Suppressor macrophage treated with lipopolysaccharide for 4 hours (primary cell): ENCODE data around the gene GALNTL6.

Experiments used
- DNase-seq: peaks from one replicate; pipeline ENCODE4 v3.0.0-alpha.2; 2020

GALNTL6 gene

DNA sequence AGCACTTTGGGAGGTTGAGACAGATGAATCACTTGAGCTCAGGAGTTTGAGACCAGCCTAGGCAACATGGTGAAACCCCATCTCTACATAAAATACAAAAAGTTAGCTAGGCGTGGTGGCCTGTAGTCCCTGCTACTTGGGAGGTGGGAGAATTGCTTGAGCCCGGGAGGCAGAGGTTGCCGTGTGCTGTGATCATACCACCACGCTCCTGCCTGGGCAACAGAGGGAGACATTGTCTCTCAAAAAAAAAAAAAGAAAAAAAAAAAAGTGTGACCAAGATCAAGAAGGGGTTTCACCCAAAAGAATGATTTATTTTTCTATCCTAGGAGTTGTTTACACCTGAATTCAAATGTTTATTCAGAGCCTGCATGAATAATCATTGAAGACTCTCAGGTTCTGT is 783.0 kb downstream of the GALNTL6 start:
- DNase-seq: no peak

DNA sequence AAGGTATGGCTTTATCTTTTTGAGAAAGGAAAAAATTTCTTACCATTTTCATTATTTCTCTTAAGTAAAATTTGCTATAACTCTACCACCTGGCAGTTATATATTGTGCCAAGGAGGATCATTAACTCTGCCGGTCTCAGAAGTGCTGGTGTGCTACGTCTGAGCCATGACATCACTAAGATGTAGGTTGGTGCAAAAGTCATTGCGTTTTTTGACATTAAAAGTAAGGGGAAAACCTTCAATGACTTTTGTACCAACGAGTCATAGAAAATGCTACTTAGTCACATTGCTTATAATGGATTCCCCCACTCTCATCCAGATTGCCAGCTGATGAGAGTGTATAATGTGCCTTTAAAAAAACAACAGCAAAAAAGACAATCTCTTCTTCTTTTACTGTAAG is 786.4 kb downstream of the GALNTL6 start:
- DNase-seq: no peak

DNA sequence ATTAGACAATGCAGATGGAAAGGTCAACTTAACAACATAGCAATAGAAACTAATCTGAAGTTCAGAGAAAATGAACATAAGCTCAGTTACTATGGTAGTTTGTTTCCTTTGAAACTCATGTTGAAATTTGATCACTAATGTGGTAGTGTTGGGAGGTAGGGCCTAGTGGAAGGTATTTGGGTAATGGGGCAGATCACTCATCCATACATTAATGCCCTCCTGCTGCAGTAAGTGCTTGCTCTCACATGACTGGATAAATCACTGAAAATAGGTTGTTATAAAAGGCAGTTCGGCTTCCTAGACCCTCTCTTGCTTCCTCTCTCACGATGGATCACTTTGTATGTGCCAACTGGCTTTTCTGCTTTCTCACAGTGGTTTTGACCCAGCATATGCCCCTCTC is 788.0 kb downstream of the GALNTL6 start:
- DNase-seq: no peak

DNA sequence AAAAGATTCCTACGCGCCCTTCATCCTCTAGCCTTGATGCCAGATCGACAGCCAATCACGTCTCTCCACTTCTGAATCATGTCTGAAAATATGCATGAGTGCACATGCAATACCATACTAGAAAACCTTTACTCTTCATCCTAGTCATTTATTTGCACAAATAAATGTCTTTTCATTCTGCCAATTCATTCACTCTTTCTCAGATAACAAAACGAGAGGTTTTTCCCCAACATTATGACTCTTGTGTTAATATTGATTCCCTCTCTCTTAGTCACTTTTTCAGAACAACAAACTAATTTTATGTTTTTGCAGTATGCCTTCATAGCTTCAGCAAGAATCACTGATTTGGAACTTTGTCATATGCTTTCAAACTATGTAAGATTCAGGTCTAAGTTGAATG is 806.0 kb downstream of the GALNTL6 start:
- no peak for DNase-seq

DNA sequence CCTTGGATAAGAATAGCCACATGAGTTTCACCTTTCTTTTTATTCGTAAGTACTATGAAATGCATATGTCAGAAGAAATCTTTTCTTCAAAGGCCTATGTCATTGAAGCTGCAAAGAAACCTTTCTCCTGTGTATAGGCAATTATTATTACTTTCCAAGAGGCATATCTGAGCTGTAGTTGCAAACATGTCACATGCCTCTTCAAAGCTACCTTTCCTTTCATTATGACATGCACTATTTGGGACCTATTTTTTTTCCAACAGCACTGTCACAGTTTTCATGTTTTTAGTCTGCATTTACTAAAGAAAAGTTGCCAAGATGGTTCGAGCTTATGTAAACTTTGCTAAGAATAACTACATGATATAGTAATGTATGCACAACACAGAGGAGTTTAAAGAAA is 806.6 kb downstream of the GALNTL6 start:
- DNase-seq: no peak

DNA sequence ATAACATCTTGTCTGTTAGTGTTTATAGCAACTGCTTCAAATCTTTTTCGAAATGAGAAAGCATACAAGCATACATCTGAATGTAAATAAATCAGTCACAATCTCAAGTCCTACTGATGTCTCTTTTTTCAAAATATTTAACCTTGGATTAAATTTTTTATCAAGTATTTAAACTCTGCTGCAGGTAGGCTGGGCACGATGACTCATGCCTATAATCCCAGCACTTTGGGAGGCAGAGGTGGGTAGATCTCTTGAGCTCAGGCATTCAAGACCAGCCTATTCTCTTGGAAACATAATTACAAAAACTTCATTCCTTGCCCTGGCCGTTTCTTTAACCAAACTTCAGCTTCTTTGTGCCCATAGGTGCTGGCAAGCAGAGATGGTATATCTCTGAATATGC is 815.1 kb downstream of the GALNTL6 start:
- no peak for DNase-seq

DNA sequence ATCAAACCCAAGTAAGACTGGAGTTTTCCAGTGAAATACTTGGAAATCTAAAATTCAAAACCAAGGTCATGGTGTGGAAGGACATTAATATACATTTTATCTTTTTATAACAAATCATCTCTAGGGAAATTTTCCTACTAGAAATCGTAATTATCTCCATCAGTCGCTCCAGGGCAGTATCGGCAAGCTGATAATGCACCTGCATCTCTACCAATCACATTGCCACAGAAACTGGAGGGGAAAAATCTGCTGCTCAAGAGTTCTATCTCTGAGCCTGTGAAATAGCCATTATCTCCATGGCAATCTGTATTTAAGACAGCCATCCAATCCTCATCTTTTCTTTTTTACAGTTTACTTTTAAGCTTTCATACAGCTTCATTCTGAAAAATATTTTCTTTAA is 817.1 kb downstream of the GALNTL6 start:
- no peak for DNase-seq

DNA sequence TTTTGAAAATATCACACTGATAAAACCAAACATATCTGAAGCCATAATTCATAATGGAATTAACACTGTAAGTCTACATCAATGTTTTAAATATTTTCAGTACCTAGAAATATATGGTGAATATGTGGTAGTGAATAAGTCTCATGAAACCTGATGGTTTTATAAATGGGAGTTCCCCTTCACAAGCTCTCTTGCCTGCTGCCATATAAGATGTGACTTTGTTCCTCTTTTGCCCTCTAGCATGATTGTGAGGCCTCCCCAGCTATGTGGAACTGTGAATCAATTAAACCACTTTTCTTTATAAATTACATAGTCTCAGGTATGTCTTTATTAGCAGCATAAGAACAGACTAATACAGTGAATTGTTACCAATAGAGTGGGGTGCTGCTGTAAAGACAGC is 818.6 kb downstream of the GALNTL6 start:
- DNase-seq: no peak

DNA sequence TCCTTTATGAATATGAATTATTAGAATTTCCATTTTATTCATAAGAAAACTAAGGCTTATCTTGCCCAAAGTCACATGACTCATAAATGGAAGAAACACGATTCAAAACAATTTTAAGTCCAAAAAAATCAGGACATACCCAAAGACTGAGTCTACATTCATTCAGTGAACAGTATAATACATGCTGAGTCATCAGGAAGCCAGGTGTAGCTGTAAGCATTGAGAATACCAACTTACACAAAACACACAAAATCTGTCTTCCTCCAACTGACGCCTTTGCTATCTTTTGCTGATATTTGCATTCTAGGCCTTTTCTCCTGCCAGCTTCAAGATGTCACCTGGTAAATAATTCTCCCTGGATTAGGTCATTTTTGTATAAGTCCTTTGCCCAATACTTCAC is 835.3 kb downstream of the GALNTL6 start:
- DNase-seq: no peak

DNA sequence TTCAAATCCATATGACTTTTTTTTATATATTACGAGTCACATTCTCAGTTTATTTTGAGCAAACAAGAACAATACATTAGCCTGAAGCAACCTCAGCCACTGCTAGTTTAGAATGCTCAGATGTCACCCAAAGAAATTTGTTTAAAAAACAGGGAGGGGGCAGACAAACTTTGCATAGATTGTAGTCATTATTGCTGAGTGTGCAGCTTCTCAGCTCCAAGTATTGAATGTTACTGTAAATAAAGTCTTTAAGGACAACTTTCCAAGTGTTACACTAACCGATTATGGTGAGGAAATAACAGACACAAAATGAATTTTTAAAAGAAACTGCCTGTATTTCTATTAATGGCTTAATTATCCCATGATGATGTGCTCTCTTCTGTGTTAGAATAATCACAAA is 835.9 kb downstream of the GALNTL6 start:
- DNase-seq: no peak

DNA sequence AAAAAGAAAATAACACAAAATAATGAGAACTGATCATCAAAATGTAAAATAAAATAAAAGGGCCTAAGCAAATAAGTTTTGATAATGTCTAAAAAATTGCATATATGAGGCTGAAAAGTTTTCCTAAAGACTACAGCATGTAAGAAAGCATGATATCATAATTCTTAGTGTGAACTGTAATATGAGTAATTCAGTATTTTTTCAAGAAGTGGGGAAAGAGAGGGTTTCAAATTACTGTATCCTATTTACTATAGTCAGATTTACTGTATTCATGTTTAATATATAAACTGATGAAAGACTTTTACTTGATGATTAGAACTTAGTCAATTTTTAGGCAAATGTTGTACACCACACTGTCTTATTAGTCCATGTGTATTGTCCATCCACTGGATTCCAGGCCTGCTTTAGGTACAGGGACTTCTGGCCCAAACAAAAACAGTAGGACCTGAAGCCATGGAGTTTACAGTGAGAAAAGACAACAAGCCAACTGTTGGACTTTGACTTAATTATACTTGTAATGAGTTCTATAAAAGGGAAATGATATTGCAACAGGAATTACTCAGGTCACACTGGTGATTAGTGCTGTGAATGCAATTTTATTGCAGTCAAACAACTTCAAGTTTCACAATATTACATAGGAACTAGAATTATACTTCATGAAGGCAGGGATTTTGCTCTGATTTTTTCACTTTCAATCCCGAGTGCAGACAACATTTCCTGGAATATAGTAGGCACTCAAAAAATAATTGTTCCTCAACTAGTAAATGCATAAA is 837.7 kb downstream of the GALNTL6 start:
- DNase-seq: peak; percentile 2

DNA sequence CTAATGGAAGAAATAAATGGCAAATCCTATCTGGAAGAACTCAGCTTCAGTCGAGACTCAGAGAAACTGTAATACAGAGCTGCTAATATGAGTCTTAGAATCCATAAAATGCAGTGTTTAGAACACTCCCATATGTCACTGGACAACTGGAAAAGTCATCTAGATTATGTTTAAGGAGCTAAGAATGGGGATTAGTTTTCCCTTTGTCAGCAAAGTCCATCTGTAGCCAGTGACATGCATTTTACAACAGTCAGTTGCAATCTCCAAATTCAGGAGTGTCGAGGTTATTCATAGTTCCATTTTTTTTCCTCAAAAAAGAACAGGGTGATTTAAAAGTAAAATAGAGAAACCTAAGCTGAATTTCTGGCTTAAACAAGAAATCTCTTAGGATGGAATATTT is 838.8 kb downstream of the GALNTL6 start:
- DNase-seq: no peak

DNA sequence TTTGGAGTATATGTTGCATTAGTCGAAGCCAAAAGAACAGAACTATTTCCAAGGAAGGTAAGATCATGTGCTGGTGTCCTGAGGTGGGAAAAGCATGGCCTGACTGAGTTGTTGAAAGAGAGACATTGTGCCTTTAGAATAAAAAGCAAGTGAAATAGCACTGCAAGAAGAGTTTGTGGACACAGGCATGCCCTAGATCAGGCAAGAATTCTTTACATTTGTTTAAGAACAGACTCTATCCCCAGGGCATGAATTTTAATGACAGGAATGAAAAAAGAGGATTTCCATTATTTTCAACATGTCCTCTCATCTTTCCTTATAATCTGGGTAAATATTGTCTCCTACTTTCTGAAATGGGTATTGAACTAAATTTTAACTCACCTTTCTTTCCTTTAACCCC is 839.2 kb downstream of the GALNTL6 start:
- no peak for DNase-seq

DNA sequence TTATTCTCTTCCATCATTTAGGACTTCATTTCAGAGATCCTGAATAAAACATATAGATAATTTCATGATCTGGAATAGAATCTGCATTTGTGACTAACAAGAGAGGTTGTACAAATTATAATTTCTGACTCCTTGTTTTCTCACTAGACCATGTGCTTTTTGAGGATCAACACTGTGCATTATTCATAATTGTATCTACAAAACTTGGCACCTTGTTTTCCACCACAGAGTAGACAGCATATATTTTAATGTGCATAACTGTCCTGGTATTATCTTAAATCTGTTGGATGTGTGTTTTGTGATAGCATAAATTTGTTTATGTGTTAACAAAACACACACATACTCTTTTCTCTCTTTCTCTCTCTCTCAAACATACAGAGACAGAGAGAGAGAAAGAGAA is 840.5 kb downstream of the GALNTL6 start:
- DNase-seq: no peak

DNA sequence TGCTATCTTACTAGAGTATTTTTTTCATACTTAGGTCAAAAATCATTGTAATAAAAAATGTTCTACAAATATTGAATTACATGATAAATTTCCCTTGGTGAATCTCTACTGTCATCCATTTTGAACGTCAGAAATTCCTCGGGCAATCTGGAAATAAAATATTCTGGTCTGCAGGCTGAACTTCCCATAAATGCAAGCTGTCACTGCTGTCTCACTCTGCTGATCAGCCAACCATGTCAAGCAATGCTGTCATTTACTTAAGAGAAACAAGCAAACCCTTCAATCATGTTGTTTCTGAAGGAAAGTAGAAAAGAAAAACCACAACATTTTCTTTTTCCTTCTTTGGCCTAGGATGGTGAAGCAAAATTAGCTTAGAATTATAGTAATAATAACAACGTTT is 841.3 kb downstream of the GALNTL6 start:
- DNase-seq: no peak

DNA sequence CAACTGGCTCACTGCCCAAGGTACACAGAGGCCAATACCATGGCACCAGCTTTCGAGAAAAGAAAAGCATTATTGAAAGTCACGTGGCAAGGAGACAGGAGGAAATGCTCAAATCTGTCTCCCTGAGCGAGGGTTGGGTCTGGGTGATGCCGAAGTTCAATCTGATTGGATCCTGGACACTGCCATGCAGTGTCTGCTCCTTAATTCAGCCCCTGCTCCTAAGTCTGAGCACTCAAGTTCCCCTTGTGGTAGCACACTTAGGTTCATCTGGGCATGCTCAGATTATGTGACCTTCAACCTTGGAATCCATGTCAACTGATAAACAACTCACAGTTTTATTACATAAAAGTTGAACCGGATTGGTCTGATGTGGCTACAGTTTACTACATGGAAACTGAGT is 842.9 kb downstream of the GALNTL6 start:
- no peak for DNase-seq

DNA sequence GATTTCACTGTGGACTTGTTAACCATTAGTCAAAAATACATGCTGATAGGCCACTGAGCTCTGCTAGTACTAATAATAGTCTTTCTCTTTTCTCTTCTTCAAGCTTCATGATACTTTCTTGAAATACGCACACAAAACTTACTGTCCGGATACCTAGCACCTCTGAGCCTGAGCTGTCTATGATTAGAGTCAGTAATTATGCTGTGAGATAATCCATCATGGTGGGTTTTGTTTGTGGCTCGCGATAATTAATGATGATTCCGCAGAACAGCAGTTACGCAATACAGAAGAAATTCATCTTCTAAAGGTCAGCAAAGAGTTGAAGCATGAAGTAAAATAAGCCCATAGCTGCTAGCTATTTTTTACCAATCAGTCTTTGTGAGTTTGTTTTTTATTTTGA is 843.9 kb downstream of the GALNTL6 start:
- no peak for DNase-seq

DNA sequence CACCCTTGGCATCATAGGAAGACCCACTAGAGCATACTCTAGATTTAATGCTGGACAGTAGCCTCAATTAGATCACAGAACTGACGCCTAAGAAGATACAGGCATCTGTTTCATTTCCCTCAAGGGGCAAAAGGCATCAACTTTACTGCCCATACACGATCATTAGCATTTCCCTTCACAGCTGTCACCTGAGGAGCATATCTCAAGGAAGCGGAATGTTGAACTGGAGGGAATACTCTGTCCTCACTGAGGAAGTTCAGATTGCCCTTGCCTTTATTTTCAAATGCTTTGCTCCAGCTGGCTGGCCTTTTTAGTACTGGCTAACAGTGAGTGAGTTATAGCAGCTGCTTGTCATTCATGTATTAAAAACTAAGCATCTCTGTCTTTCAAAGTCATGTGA is 847.0 kb downstream of the GALNTL6 start:
- DNase-seq: no peak

DNA sequence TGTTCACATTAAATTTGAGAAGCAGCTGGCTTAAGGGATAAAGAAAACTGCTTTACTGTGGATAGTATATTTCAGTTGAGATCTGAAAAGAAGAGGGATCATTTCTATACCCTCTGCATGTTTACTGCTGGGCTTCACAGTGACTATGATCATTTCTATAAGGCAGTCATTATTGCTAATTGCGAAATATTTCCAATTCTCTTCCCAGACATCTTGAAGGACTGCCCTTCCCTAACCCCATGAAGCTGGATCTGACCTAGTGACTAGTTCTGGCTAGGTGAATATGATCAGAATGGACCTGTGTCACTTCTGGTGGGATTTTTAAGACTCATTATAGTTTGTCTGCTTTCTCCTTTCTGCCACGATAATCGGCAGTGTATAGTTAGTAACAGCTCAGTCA is 848.9 kb downstream of the GALNTL6 start:
- DNase-seq: no peak

DNA sequence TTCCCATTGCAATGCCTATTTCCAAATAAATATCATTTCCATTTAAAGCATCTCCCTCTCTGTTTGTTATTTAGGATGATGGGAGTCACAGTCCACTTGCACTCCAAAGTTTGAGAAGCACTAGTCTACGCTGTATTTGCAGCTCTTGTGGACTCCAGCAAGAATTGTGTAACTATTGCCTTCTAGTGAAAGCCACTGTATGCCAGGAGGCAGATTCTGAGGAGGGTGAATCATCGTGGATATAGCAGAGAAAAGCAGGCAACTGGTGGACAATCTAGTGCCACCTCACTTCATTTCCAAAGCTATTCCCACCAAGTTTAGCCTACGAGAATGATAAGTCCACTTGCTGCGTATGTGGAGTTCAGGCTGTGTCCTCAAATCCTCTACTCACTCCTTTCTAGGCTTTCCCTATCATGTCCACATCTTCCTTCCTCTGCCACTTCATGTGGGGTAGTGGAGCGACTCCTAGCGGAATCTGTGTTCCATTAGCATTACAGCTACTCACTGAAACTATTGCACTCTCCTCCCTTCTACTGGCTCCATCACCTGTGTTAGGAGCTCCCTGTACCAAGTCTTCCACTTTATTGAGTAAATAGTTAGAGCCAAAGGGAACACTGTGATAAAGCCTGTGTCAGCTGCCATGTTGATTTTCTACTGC is 853.6 kb downstream of the GALNTL6 start:
- no peak for DNase-seq

DNA sequence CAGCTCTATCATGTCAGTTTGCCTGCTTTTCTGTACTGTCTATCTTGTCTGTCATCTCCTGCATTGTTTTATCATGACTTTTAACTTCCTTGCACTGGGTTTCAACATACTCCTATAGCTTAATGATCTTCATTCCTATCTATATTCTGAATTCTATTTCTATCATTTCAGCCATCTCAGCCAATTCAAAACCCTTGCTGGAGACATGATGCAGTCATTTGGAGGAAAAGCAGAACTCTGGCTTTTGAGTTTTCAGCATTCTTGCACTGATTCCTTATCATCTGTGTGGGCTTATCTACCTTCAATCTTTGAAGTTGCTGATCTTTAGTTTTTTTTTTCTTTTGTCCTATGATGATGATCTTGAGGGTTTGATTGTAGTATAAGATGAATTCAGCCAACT is 861.6 kb downstream of the GALNTL6 start:
- DNase-seq: no peak

DNA sequence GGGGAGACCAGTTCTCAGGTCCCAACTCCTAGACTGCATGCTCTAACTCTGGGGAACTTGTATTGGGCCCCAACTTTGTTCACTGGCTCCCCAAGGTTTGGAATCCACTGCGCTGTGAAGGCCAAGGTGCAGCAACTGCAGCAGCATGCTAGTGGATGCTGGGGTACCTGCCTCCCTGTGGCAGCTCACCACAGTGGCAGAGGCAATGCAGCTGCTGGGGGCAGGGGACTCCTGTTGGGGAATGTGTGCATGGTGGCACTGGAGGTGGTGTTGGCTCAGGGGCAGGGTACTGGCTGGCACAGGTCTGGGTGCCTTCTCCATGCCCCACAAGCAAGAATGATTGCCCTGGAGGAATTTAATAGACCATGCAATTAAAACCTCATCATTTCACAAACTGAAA is 862.0 kb downstream of the GALNTL6 start:
- DNase-seq: no peak

DNA sequence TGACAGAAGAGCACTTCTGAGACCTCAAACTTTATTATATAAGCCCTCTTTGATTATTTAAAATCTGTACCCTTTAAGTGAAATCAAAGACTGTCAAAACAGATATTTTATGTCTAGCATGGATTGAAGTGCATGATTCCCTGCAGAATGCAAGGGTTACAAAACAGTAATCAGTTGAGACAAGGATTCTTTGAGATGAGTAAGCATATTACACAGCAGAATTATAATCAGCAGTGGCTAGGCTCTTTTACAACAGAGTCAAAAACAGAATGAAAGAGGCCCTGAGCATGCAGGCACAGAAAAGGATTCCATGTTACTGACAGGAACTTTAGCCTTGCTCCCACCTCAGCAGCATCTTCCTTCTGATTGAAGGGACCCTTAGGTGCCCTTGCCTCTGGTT is 867.5 kb downstream of the GALNTL6 start:
- DNase-seq: no peak

DNA sequence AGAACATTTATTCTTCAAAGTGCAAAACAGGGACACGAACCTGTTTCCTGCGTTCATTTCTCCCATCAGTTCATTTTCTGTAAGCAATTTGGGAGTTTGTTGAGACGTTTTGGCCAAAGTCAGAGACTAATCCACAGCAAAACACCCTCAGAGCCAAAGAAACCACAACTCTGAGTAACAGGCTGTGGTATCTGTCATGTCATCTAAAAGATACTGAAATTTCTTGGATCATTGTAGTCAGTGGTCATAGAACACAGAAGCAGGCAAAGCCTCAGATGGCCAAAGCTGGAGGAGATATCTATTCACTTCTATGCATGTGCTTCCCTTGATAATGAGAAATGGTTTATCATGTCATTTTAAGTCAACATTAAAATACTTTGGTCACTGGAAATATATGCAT is 869.8 kb downstream of the GALNTL6 start:
- DNase-seq: no peak

DNA sequence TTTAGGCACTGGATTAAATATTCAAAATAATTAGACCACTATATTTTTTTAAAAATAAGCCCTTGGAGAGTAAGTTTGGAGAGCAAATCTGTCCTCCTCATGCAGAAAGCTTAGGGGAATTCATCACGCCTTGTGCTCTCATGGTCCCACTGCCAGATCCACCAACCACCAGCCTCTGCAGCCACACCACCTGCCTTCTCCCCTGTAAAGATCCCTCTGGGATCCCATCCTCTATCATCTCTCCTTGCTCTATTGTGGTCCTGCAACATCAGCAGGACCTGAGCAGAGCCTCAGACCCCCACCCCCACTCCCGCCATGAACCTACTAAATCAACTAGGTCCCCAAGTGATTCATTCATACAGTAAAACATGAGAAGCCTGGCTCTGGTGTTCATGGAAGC is 872.8 kb downstream of the GALNTL6 start:
- no peak for DNase-seq
